ENCODE measurements around the gene P2RX7.
"Not testable (repeated sequence)": the region's sequence is repeated elsewhere in the genome, so short reads cannot be mapped to it uniquely, and the experiment has no call there.

P2RX7 gene

DNA sequence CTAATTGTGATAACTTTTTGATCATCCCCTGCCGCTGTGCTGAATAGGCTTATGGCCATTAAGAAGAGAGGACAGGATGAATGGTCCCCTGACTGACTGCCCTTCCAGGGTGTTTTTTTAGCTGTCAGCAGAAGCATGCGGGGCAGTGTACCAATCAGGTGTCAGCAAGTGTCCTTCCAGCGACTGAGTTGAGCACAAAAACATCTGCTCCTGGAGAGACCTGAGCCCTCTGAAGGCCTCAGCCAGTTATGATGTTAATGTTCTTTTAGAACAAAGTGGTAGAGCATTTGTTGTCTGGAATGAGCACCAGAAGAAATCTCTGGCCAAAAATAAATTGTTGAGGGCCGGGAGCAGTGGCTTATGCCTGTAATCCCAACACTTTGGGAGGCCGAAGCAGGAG, 37.5 kb downstream of the P2RX7 start:
- no peak for DNase-seq (ENCODE audit: extremely low read depth in 1 of 2, low read depth in 1 of 2)

DNA sequence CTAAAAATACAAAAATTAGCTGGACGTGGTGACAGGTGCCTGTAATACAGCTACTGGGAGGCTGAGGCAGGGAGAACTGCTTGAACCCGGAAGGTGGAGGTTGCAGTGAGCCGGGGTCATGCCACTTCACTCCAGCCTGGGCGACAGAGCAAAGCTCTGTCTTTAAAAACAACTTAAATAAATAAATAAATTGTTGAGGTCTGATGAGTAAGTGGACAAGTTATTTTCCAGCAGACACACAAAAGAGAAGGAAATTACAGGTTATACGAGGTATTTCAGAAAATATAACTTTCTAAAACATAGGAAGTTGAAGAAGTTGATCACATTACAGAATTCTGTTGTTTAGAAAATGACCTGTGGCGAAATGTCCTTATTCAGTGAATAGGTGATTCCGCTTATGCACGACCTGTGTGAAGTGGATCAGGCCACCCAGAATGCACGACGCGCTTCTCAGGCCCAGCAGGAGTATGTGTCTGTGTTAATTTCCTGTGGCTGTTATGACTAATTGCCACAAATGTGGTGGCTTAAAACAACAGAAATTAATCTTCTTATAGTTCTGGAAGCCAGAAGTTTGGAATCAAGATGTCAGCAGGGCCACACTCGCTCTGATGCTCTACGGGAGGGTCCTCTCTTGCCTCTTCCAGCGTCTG, 38.1 kb downstream of the P2RX7 start:
- no peak for DNase-seq (ENCODE audit: extremely low read depth in 1 of 2, low read depth in 1 of 2)

DNA sequence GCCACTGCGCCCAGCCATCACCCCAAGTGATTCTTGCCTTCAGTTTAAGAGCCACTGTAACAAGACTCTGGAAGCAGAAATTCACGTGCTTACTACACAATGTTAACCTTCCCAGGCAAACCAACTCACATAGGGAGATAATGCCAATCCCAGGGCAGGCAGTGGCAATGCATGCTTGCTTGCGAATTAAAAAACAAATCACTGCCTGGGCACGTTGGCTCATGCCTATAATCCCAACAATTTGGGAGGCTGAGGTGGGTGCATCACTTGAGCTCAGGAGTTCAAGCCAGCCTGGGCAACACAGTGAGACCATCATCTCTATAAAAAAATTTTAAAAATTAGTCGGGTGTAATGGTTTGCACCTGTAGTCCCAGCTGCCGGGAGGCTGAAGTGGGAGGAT, 39.5 kb downstream of the P2RX7 start:
- no peak for DNase-seq (ENCODE audit: extremely low read depth in 1 of 2, low read depth in 1 of 2)

DNA sequence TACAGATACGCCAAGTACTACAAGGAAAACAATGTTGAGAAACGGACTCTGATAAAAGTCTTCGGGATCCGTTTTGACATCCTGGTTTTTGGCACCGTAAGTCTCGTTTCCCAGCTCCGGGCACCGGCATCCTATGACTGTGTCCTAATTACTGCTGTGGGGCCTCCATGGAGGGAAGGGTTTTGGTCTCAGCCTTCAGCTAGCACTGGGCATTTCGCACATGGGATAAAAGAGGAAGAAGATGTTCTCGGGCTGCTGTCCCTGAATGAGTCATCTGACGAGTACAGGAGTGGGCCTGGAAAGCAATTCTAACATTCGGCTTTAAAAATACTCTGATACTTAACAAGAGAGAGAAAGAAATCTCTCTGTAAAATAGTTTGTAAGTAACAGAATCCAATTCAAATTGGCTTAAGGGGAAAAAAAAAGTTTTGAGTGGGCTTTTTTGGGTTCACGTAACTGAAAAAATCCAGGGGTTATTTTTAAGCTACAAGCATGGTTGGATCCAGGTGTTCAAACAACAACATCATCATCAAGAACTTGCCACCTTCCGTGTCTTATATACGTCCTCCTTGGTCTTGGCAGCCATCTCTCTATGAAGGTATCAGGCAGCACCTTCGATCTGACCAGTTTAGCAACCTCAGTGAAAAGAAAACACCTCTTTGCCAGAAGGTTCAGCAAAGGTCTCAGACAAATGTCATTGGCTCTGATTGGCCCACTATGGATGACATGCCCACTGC, 42.9 kb downstream of the P2RX7 start:
- no peak for DNase-seq (ENCODE audit: extremely low read depth in 1 of 2, low read depth in 1 of 2)

DNA sequence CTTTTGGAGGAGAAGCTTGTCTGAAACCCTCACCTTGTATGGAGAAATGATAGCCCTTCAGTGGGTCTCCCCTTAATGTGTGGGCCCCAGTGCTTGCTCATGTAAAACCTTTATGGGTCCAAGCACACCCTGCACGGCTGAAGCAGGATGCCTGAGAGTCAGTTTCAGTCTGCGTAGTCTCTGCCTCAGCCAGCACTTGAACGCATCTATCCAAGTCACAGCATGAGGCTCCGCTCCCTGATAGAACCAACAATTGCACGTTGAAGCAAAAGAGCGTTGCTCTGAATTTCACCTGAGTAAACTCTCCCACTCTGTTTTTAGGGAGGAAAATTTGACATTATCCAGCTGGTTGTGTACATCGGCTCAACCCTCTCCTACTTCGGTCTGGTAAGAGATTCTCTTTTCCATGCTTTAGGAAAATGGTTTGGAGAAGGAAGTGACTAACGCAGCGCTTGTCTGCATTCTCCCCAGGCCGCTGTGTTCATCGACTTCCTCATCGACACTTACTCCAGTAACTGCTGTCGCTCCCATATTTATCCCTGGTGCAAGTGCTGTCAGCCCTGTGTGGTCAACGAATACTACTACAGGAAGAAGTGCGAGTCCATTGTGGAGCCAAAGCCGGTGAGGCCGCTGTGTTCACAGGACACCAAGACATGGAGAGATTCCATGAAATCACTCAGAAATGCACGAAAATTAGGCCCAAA, 44.3 kb downstream of the P2RX7 start:
- no peak for DNase-seq (ENCODE audit: extremely low read depth in 1 of 2, low read depth in 1 of 2)

DNA sequence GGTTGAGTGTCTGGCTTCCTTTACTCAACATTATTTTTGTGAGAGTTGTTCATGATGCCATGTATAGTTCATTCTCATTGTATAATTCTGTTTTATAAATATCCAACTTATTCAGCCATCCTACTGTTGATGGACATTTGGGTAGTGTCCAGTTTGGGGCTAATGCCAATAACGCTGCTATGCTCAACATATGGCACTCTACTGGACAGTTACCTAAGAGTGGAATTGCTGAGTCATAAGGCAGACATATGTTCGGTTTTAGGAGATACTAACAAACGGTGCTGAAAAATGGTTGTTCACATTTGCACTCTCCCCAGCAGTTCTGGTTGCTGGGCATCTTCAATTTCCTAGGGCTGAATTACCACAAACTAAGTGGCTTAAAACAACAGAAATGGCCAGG, 48.5 kb downstream of the P2RX7 start:
- DNase-seq (ENCODE audit: extremely low read depth in 1 of 2, low read depth in 1 of 2) = no peak

DNA sequence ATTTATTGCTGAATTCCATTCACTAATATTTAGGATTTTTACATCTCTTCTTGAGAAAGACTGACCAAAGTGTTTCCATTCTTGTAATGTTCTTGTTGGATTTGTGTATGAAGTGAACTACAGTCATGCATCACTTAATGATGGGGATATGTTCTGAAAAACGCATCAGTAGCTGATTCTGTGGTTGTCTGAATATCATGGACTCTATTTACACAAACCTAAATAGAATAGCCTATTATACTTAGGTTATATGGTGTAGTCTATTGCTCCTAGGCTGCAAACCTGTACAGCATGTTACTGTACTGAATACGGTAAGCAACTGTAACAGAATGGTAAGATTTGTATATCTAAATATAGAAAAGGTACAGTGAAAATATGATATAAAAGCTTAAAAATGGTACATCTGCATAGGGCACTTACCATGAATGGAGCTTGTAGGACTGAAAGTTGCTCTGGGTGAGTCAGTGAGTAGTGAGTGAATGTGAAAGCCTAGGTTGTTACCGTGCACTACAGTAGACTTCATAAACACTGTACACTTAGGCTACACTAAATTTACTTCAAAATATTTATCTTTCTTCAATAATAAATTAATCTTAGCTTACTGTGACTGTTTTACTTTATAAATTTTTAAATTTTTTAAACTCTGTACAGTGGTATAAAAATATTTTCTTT, 49.7 kb downstream of the P2RX7 start:
- no peak for DNase-seq (ENCODE audit: extremely low read depth in 1 of 2, low read depth in 1 of 2)

DNA sequence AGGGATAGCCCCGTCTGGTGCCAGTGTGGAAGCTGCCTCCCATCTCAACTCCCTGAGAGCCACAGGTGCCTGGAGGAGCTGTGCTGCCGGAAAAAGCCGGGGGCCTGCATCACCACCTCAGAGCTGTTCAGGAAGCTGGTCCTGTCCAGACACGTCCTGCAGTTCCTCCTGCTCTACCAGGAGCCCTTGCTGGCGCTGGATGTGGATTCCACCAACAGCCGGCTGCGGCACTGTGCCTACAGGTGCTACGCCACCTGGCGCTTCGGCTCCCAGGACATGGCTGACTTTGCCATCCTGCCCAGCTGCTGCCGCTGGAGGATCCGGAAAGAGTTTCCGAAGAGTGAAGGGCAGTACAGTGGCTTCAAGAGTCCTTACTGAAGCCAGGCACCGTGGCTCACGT, 51.7 kb downstream of the P2RX7 start:
- DNase-seq (ENCODE audit: extremely low read depth in 1 of 2, low read depth in 1 of 2) = no peak

DNA sequence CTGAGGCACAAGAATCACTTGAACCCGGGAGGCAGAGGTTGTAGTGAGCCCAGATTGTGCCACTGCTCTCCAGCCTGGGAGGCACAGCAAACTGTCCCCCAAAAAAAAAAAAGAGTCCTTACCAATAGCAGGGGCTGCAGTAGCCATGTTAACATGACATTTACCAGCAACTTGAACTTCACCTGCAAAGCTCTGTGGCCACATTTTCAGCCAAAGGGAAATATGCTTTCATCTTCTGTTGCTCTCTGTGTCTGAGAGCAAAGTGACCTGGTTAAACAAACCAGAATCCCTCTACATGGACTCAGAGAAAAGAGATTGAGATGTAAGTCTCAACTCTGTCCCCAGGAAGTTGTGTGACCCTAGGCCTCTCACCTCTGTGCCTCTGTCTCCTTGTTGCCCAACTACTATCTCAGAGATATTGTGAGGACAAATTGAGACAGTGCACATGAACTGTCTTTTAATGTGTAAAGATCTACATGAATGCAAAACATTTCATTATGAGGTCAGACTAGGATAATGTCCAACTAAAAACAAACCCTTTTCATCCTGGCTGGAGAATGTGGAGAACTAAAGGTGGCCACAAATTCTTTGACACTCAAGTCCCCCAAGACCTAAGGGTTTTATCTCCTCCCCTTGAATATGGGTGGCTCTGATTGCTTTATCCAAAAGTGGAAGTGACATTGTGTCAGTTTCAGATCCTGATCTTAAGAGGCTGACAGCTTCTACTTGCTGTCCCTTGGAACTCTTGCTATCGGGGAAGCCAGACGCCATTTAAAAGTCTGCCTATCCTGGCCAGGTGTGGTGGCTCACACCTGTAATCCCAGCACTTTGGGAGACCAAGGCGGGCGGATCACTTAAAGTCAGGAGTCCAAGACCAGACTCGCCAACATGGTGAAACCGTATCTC, 52.6 kb downstream of the P2RX7 start:
- DNase-seq (ENCODE audit: extremely low read depth in 1 of 2, low read depth in 1 of 2) = no peak

DNA sequence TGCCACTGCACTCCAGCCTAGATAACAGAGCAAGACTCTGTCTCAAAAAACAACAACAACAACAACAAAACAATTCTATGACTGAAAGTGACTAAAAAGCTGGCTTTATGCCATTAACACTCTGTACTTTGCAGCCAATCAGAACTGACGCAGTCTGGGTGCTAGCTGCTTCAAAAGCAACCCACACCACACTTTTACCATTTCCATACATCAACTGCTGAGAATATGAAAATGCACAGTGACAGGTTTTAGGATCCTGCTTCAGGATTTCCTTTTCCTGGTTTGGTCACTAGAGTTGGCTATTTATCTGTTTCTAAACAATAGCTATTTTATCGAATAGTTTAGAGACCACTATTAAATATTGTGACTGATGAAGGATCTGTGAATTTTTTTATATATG, 54.1 kb downstream of the P2RX7 start:
- DNase-seq (ENCODE audit: extremely low read depth in 1 of 2, low read depth in 1 of 2) = no peak

DNA sequence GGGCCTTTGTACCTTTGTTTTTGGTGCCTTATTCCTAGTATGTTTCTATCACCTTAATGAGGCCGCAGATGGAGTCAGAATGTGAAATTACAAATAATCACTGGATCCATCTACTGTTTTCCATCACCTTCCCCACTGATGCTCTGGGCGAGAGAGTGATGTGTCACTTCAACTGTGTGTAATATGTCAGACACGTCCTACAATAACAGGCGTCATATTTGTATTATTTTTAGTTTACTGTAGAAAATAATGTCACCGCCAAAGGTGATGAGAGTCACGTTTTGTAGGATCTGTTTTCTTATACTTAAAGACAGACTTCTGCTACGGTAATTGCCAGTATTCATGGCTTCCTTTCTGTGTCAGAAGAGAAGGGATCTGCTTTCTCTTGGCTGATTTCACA, 54.8 kb downstream of the P2RX7 start:
- no peak for DNase-seq (ENCODE audit: extremely low read depth in 1 of 2, low read depth in 1 of 2)

DNA sequence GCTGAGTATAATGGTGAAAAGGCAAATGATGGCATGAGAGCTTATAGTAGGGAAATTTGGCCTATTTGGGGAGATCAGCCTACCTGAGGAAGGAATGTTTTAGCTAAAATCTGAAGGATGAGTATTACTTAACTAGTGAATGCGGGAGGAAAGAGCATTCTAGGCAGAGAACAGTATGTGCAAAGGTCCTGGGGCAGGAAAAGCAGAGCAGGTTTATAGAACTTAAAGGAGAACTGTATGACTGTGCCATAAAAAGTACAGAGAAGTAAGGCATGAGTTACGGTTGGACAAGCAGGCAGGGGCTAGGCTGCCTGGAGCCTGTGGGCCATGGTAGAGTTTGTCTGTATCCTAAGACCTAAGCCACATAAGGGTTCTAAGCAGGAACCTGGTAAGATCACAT, 55.6 kb downstream of the P2RX7 start:
- DNase-seq (ENCODE audit: extremely low read depth in 1 of 2, low read depth in 1 of 2) = no peak

DNA sequence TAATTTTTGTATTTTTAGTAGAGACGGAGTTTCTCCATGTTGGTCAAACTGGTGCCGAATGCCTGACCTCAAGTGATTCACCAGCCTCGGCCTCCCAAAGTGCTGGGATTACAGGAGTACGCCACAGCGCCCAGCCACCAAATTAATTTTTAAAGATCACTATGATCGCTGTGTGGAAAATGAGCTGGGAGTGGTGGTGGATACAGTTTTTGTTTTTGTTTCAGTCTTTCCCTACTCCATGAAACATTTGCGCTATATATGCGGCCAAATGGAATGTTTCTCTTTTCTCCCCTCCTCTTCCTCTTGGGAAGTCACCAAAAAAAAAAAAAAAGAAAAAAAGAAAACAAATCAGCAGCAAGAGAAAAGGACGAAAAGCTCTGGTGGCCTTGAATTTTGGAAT, 56.5 kb downstream of the P2RX7 start:
- no peak for DNase-seq (ENCODE audit: extremely low read depth in 1 of 2, low read depth in 1 of 2)

DNA sequence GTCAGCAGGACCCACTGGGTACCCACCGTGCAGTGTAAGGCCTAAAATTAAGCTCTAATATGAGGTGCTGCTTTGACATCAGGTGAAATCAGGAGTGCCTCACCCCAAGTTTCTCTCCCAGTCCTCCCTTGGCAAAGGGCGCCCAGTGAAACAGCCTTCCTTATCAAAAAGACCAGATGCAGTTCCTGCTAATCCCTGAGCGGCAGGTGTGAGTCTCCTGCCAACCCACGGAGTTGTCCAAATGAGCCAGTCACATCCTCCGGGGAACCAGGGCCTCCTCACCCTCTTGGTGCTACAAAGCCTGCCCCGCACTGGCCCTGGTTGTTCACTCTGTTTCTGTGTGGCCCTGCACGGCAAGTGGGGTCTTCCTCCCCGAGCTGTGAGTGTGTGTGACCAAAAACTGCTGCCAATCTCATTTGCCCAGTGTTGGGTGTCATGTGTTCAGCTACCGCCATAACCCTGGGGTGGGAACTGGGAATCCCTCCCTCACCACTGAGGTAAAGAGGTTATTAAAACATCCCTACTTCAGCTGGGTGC, 57.0 kb downstream of the P2RX7 start:
- no peak for DNase-seq (ENCODE audit: extremely low read depth in 1 of 2, low read depth in 1 of 2)

DNA sequence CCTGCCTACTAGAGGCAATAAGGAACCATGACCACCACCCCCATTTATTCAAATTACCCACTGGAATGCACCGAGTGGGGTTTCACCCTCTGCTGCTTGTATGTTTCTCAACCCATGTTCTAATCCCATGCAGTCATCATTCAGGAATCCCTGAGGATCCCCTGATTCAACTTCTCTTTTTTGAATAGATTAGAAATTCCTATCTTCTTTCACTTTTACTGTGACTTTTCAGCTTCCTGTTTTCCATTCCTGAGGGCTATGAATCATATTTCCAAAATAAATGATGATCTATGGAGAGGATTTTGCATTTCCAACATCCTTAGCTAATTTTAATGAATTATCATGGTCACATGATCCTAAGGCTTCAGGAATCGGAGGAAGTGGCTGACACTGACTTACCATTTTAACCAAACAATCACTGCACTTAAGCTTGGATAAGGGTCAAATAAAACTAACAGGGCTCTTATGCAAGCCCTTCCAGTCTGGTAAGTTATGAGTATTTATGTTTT, 57.9 kb downstream of the P2RX7 start:
- DNase-seq (ENCODE audit: extremely low read depth in 1 of 2, low read depth in 1 of 2) = no peak

DNA sequence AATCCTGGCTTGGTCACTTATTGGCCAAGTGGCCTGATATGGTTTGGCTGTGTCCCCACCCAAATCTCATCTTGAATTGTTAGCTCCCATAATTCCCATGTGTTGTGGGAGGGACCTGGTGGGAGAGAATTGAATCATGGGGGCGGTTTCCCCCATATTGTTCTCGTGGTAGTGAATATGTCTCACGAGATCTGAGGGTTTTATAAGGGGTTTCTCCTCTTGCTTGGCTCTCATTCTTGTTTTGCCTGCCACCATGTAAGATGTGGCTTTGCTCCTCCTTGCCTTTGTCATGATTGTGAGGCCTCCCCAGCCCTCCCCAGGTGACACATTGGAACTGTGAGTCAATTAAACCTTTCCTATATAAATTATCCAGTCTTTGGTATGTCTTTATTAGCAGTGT, 58.5 kb downstream of the P2RX7 start:
- DNase-seq (ENCODE audit: extremely low read depth in 1 of 2, low read depth in 1 of 2) = no peak

DNA sequence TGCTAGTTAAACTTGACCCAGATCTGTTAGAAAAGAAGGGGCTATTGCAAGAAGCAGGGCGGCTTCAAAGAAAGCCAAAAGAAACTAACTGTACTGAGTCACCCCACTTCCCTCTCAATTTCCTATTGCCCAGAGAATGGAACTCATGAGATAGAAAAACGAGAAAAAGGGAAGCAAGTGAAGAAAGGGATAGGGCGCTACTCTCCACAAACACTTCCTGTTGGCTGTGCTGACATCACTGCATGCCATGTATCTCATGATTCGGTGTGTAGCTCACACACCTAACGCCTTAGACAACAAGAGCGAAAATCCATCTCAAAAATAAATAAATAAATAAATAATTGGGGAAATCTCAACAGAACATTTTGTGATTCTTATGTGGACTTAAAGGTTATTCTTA, 64.2 kb downstream of the P2RX7 start:
- no peak for DNase-seq (ENCODE audit: extremely low read depth in 1 of 2, low read depth in 1 of 2)

DNA sequence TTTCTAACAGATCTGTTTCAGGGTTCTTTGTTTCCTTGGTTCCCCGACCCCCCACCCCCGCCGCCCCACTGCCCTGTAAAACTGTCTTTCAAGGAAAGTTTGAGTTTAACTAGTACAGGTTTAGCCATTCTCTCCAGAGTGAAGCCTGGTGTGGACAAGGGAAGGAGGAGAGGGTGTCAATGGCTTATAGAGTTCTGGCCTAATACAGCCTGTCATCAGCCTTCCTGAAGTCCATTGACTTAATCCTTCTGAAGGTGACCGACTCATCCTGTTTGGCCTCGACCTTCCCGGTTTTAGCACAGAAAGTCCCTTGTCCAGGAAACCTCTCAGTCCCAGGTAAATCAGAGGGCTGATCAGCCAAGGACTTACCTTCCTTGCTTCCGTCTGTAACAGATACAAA, 66.3 kb downstream of the P2RX7 start:
- DNase-seq (ENCODE audit: extremely low read depth in 1 of 2, low read depth in 1 of 2) = no peak

DNA sequence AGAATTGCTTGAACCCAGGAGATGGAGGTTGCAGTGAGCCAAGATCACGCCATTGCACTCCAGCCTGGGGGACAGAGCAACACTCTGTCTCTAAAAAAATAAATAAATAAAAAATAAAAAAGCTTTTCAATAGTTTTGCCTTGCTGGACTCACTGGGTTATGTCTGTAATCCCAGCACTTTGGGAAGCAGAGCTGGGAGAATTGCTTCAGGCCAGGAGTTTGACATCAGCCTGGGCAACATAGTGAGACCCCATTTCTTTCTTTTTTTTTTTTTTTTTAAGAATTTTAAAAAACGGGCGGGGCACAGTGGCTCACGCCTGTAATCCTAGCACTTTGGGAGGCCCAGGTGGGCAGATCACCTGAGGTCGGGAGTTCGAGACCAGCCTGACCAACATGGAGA, 68.5 kb downstream of the P2RX7 start:
- not testable (repeated sequence) for DNase-seq (ENCODE audit: extremely low read depth in 1 of 2, low read depth in 1 of 2)

Measured in stimulated activated CD8-positive, alpha-beta memory T cell treated with anti-CD3 and anti-CD28 coated beads, Interleukin-7, amount 100 ng/mL, for 48 hours (primary cell).